Stomach smooth muscle (tissue), 2 donors: ENCODE data around the gene ACSL6.
"Not testable (repeated sequence)": the region's sequence is repeated elsewhere in the genome, so short reads cannot be mapped to it uniquely, and the experiment has no call there.

ENCODE experiments used
- H3K27ac ChIP-seq: one replicate; pipeline ENCODE4 v1.7.0; 2013; ENCODE audit warnings: mild to moderate bottlenecking, low read length, inconsistent platforms
- H3K27me3 ChIP-seq, 2 donors: one replicate each; pipeline ENCODE4 v1.7.0; 2013; ENCODE audit warnings: low read length in 2 of 2; ENCODE audit not compliant: insufficient read depth in 2 of 2, control insufficient read depth in 1 of 2
- H3K36me3 ChIP-seq, 2 donors: one replicate each; pipeline ENCODE4 v1.7.0; 2013; ENCODE audit warnings: low read length in 2 of 2; ENCODE audit not compliant: control insufficient read depth in 2 of 2, insufficient read depth in 2 of 2
- H3K4me1 ChIP-seq: one replicate; pipeline ENCODE4 v1.7.0; 2013; ENCODE audit warnings: low read length; ENCODE audit not compliant: control insufficient read depth, insufficient read depth
- H3K4me3 ChIP-seq, 2 donors: one replicate each; pipeline ENCODE4 v1.7.0; 2013; ENCODE audit warnings: low read length in 2 of 2
- H3K9ac ChIP-seq, 2 donors: one replicate each; pipeline ENCODE4 v1.7.0; 2013; ENCODE audit warnings: low read length in 2 of 2, mild to moderate bottlenecking in 1 of 2
- H3K9me3 ChIP-seq, 2 donors: one replicate each; pipeline ENCODE4 v1.7.0; 2013; ENCODE audit warnings: low read length in 2 of 2; ENCODE audit not compliant: control insufficient read depth in 2 of 2
- donor health status: healthy.
- donor health status: Pancreatic carcinoma.

ACSL6 gene

DNA sequence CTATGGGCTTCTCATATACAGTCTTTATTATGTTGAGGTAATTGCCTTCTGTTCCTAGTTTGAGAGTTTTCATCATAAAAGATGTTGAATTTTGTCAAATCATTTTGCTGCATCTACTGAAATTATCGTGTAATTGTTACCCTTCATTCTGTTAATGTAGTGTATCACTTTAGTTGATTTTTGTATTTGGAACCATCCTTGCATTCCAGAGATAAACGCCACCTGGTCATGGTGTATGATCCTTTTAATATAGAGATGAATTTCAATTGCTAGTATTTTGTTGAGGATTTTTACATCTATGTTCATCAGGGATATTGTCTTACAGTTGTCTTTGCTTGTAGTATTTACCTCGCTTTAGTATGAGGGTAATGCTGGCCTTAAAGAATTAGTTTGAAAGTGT, 85.3 kb downstream of the ACSL6 start:
- peaks cover 4 to 16% of the 10 kb centered on the region in 2 donors for H3K9me3 ChIP-seq
- no peak overlapping the region for H3K27ac ChIP-seq
- H3K4me3 ChIP-seq: no peak overlapping the region
- no peaks in the 10 kb centered on the region for H3K27me3 ChIP-seq
- no peaks in the 10 kb centered on the region for H3K4me1 ChIP-seq
- no peak overlapping the region for H3K9ac ChIP-seq
- H3K36me3 ChIP-seq: no peaks in the 10 kb centered on the region

DNA sequence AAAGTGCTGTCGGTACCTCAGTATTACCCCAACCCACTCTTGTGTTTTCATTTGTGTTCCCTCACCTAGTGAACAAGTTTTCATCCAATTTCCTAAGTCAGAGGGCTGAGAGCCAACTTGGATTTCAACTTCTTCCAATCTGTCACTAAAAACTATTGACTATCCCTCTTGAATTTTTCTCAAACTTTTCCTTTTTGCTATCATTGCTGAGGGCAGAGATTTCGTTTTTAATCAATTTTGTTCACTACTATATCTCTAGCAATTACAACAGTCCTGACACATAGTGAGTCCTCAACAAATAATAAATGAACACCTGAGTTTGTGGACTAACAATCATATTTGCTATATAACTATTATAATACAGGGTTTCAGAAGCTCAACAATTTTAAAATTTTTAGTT, 95.0 kb downstream of the ACSL6 start:
- no peaks in the 10 kb centered on the region for H3K9me3 ChIP-seq
- H3K9ac ChIP-seq: no peak overlapping the region
- H3K4me3 ChIP-seq: no peak overlapping the region
- no peaks in the 10 kb centered on the region for H3K36me3 ChIP-seq
- no peaks in the 10 kb centered on the region for H3K27me3 ChIP-seq
- H3K27ac ChIP-seq: no peak overlapping the region
- H3K4me1 ChIP-seq: no peaks in the 10 kb centered on the region

DNA sequence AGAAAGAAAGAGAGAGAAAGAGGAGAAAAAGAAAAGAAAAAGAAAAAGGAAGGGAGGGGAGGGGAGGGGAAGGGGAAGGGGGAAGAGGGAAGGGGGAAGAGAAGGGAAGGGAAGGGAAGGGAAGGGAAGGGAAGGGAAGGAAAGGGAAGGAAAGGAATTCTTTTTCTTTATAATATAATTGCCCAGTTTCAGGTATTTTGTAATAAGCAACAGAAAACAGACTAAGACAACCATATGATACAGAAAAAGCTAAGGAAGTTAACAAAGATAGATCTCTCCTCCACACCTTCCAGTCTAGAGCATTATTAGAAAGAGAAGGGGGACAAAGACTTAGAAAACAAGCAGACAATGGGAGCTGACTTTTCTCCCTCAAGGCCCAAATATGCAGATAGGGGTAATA, 97.0 kb downstream of the ACSL6 start:
- no peaks in the 10 kb centered on the region for H3K36me3 ChIP-seq
- no peak overlapping the region for H3K27ac ChIP-seq
- H3K4me3 ChIP-seq: no peak overlapping the region
- no peaks in the 10 kb centered on the region for H3K9me3 ChIP-seq
- no peaks in the 10 kb centered on the region for H3K4me1 ChIP-seq
- no peaks in the 10 kb centered on the region for H3K27me3 ChIP-seq
- H3K9ac ChIP-seq: no peak overlapping the region

DNA sequence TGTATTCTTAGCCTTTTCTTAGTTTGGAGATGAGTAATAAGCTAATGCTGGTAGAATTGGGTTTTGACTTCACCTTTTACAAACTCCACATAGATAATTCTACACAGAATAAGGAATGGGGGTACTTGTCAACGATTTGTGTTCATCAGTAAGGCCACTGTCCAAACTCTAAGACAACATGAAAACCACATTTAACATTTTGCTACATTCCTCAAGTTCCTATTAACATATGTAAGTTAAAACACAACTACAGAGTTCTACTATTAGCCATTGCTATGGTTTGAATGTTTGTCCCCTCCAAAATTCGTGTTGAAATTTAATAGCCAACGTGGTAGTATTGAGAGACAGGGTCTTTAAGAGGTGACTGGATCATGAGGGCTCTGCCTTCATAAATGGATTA, 97.9 kb downstream of the ACSL6 start:
- no peaks in the 10 kb centered on the region for H3K27me3 ChIP-seq
- H3K36me3 ChIP-seq: no peaks in the 10 kb centered on the region
- no peaks in the 10 kb centered on the region for H3K4me1 ChIP-seq
- no peak overlapping the region for H3K4me3 ChIP-seq
- no peak overlapping the region for H3K27ac ChIP-seq
- no peak overlapping the region for H3K9ac ChIP-seq
- no peaks in the 10 kb centered on the region for H3K9me3 ChIP-seq

DNA sequence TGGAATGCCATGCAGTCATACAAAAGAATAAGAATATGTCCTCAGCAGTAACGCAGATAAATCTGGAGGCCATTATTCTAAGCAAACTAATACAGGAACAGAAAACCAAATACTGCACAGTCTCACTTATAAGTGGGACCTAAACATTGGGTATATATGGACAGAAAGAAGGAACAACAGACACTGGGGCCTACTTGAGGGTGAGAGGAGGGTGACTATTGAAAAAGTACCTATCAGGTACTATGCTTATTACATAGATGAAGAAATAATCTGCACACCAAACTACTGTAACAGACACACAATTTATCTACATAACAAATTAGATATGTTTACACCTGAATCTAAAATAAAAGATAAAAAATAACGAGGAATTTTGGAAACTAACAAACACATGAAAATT, 104.8 kb downstream of the ACSL6 start:
- no peaks in the 10 kb centered on the region for H3K4me1 ChIP-seq
- no peaks in the 10 kb centered on the region for H3K27me3 ChIP-seq
- no peaks in the 10 kb centered on the region for H3K36me3 ChIP-seq
- H3K4me3 ChIP-seq: no peak overlapping the region
- H3K27ac ChIP-seq: no peak overlapping the region
- peaks cover 0 to 2% of the 10 kb centered on the region in 2 donors for H3K9me3 ChIP-seq
- H3K9ac ChIP-seq: no peak overlapping the region

DNA sequence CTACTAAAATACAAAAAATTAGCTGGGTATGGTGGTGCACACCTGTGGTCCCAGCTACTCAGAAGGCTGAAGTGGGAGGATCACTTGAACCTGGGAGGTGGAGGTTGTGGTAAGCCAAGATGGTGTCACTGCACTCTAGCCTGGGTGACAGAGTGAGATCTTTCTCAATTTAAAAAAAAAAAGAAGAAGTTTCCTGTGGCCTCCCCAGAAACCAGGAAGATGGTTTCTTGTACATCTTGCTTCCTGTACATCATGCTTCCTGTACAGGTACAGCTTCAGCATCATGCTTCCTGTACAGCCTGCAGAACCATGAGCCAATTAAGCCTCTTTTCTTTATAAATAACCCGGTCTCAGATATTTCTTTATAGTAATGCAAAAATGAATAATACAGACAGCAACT, 109.2 kb downstream of the ACSL6 start:
- not testable (repeated sequence) for H3K4me3 ChIP-seq, H3K27ac ChIP-seq, H3K9ac ChIP-seq, H3K4me1 ChIP-seq, H3K36me3 ChIP-seq, H3K9me3 ChIP-seq, H3K27me3 ChIP-seq
